Right renal pelvis (tissue), 4 donors: ENCODE results near the gene PILRA. TPM values are rescaled to one million over a fixed set of nuclear protein-coding genes. Genes with fewer than 3 reads are reported as not detected.

Experiments used
- DNase-seq, 4 donors: peaks; one replicate each; pipeline ENCODE4 v3.0.0-alpha.2; 2013; ENCODE audit warnings: low read depth in 4 of 4, low spot score in 3 of 4, missing footprints in 1 of 4
- polyA plus RNA-seq, 4 donors: library from polyadenylated mRNA; unstranded; fragments of 120-200 nt; gene quantifications; one replicate each; pipeline ENCODE4 v1.2.1, GENCODE V29; 2013; ENCODE audit not compliant: insufficient read length in 4 of 4

PILRA gene
- polyA plus RNA-seq, 4 donors, result 4.2 to 5.2 (median 4.6) TPM

GRCh38 chr7:100406767-100407166 lies 33.5 kb downstream of the PILRA start:
- no peak for DNase-seq

DNA sequence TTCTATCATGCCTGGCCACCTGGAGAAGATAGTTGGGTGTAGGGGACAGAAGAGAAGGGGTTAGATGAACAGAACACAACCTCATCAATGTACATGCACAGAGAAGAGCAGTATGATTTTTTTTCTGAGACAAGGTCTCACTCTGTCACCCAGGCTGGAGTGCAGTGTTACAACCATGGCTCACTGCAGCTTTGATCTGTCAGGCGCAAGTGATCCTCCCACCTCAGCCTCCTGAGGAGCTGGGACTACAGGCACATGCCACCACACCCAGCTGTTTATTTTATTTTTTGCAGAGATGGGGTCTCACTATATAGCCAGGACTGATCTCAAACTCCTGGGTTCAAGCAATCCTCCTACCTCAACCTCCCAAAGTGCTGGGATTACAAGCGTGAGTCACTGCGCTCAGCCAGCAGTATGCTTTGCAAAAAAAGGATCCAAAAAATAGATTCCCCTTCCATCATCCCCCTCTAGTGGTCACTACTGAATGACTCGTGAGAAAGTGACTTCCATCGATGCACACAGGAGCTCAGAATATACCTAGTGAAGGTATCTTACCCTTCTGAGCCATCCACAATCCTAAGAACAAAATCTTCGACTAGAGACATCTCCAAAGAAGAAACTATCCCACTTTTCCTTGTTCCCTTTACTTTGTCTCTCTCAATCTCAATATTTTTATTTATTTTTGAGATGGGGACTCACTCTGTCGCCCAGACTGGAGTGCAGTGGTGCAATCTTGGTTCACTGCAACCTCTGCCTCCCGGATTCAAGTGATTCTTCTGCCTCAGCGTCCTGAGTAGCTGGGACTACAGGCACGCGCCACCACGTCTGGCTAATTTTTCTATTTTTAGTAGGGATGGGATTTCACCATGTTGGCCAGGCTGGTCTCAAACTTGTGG lies 34.2 kb downstream of the PILRA start:
- DNase-seq, result peak in 3 of 4 donors; percentile 29 to 47 (median 47)

DNA sequence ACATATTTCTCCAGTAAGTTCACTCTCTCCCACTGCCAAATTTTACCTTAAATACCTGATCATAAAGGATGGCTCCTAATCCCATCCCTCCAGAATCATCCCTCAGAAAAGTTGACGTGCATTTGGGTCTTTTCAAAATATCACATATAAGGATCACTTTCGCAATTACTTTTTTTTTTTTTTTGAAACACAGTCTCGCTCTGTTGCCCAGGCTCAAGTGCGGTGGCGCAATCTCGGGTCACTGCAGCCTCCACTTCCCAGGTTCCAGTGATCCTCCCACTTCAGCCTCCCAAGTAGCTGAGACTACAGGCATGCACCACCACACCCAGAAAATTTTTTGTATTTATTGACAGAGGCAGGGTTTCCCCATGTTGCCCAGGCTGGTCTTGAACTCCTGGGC lies 37.8 kb downstream of the PILRA start:
- no peak for DNase-seq

DNA sequence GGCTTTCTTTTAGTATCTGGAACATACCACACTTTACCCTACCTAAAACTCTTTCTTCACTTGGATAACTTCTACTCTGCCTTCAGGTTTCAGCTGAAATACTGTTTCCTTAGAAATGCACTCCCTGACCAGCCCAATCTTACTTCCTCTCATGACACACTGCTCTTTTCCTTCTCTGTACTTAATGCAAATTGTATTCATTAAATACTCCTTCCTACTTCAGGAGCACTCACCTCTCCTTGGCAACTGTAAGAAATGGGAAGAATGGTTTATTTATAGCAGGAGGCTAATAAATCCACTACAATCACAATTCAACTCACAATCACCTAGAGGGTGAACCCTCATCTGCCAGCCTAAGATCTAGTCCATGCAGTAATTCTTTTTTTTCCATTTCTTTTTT lies 40.1 kb downstream of the PILRA start:
- DNase-seq, result no peak

DNA sequence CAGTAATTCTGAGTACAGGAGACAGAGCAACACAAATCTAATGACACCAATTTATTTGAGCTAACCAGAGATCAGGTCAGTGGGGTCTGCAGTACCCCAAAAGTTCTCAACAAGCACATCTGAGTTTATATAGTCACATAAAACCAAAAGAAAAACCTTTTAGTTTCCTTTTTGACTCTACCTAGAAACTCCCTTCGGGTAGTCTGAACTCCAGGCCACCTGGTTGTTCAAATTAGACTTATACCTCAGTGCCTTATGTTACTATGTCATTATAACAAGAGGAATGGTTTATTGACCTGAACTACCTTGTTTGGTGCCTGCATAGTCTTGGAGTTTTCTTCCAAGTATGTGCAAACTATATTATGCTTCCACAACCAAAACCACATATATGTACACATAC lies 40.6 kb downstream of the PILRA start:
- DNase-seq, result no peak

- DNase-seq, result no peak
These were observed 42.2 kb downstream of the PILRA start for GRCh38 chr7:100415448-100415847.

- DNase-seq, result no peak
These were observed 45.8 kb downstream of the PILRA start for GRCh38 chr7:100418930-100419659.

GRCh38 chr7:100419660-100420226 lies 46.5 kb downstream of the PILRA start:
- DNase-seq, result no peak

GRCh38 chr7:100423315-100423714 lies 50.0 kb downstream of the PILRA start:
- DNase-seq, result no peak

DNA sequence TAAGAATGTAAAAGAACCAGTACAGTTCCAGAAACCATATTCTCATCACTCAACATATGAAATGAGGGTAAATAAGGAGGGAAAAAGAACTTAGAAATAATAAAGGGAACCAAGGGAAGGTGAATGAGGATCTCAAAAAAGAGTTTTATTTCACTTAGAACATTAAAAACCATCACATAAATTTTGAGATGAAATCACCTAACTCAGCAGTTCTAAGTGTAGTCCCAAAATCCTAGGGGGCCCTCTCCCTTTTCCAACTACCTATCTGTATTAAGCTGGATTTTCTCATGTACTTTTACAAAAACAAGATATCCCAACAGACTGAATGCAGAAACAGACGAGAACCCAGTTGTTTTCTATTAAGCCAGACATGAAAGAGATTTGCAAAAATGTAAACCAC lies 52.1 kb downstream of the PILRA start:
- DNase-seq, result no peak

DNA sequence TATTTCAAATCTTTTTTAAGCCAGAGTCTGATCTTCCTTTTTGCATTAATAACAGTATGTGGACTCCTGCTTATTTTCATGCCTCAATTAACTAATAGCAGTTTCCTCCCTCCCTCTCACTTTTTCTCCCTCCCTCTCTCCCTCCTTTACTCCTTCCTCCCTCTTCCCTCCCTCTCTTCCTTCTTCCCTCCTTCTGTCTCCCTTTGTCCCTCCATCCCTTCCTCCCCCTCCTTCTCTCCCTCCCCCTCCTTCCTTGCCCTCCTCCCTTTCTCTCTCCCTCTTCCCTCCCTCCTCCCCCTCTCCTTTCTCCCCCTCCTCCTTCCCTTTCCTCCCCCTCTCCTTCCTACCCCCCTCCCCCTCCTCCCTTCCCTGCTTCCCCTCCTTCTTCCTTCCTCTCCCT lies 53.2 kb downstream of the PILRA start:
- DNase-seq, result no peak

- DNase-seq, result no peak
These were observed 54.5 kb downstream of the PILRA start for GRCh38 chr7:100427762-100428198.

DNA sequence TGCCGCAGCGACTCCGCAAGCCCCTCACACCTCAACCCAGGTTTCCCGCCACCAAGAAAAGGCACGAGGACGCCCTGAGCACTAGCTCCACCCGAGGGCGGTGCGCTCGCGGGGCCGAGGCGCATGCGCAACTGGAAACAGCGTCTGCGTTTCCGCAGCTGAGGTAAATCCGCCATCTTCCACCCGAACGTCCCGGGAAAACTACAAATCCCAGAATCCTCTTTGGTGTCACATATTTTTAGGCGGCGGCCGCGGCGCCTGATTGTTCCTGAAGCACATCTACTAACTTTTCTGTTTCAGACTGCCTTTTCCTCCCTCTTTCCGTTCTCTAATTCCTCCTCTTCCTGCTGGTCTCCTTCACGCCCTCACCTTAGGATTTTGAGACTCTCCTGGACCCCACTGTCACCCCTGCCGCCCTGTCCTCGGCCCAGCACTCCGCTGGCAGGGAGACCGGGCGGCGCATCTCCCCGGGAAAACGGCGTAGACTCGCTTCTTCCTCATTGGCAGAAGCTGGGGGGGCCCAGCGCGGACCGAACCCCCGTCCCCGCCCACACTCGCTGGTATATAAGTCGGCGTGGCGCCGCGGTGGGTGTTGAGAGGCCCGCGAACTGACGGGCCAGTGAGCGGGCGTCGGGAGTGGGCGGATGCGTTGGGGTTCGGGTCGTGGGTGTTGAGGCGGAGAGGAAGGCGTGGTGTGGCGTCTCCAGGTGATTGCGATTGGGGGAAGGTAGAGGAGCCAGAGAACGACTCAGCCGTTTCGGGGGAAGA lies 55.1 kb downstream of the PILRA start, which contains the start of gene ZCWPW1:
Gene ZCWPW1 (minus strand): TSS at position 505 of the 768 bp plus-strand sequence. CDS start 8,054 bp downstream, outside the sequence.
- DNase-seq, result peak; percentile 94 to 96 (median 96)

DNA sequence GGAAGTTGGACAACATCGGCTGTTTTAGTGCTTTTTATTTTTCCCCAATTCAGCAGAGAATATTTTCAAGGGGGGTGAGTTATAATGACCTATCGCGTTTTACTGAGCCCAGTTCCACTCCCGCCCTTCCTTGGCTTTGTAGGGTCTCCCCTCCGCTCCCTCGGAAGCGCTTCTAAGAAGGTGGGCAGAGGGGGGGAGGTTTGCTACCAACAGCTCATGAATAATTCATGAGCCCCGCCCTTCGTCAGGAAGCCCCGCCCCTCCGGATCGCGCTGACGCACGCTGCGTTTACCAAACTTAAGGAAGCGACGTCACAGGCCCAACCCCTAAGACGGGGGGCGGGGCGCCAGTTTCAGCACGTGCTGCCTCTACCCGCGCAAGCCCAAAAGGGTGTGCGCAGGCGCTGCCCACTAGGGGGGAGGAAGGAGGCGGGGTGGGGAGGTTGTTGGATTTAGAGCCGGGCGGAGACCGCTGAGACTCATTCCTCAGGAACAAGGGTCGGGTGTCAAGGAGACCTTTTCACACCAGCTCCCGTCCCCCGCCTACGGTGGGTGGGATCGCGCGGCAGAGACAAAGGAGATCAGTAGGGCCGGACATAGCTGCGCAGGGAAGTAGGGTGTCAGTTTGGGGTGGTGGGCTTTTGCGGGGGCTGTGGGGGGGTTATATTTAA lies 55.8 kb downstream of the PILRA start:
- DNase-seq, result peak; percentile 99 to 100 (median 100)

GRCh38 chr7:100429637-100430492 lies 56.6 kb downstream of the PILRA start, which contains the start of gene MEPCE:
MEPCE (plus strand) TSS chr7:100429831; CDS start chr7:100430019, 188 bp downstream.
- peak; percentile 91 to 99 (median 94) for DNase-seq

DNA sequence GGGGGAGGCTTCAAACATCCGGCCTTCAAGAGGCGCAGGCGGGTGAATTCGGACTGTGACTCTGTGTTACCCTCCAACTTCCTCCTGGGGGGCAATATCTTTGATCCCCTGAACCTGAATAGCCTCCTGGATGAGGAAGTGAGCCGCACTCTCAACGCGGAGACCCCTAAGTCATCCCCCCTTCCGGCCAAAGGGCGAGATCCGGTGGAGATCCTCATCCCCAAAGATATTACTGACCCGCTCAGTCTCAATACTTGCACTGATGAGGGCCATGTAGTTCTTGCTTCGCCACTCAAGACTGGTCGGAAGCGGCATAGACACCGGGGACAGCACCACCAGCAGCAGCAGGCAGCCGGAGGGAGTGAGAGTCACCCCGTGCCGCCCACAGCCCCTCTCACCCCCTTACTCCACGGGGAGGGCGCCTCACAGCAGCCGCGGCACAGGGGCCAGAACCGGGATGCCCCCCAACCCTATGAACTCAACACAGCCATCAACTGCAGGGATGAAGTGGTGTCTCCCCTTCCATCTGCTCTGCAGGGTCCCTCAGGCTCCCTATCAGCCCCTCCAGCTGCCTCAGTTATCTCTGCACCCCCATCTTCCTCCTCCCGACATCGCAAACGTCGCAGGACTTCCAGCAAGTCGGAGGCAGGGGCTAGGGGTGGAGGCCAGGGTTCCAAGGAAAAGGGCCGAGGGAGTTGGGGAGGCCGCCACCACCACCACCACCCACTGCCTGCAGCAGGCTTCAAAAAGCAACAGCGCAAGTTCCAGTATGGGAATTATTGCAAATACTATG lies 57.4 kb downstream of the PILRA start:
- DNase-seq, result no peak

DNA sequence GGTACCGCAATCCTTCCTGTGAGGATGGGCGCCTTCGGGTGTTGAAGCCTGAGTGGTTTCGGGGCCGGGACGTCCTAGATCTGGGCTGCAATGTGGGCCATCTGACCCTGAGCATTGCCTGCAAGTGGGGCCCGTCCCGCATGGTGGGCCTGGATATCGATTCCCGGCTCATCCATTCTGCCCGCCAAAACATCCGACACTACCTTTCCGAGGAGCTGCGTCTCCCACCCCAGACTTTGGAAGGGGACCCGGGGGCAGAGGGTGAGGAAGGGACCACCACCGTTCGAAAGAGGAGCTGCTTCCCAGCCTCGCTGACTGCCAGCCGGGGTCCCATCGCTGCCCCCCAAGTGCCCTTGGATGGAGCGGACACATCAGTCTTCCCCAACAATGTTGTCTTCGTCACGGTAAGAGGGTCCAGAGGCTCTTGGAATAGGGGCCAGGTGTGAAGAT lies 58.0 kb downstream of the PILRA start:
- no peak for DNase-seq

GRCh38 chr7:100432053-100432452 lies 58.8 kb downstream of the PILRA start:
- DNase-seq, result no peak
